GM12878 (cell line): ENCODE data around the gene CR1L.

Source experiments
- EP300 ChIP-seq, 2 experiments: fragments of 150-350 bp in 1 of 2; IDR thresholded peaks; 2 replicates each; pipeline ENCODE4 v1.6.1; 2011 to 2012; ENCODE audit warnings: low read depth in 2 of 2, low read length in 2 of 2, borderline replicate concordance in 1 of 2, improper control_type of control experiment in 1 of 2, inconsistent platforms in 1 of 2; ENCODE audit not compliant: control insufficient read depth in 1 of 2
- JUND ChIP-seq: IDR thresholded peaks from 2 replicates; pipeline ENCODE4 v1.6.1; 2012; ENCODE audit warnings: low read depth, mild to moderate bottlenecking, low read length, improper control_type of control experiment, moderate library complexity
- POLR2A ChIP-seq: IDR thresholded peaks from 2 replicates; pipeline ENCODE4 v1.6.1; 2011; ENCODE audit warnings: low read depth, mild to moderate bottlenecking, low read length
- ZNF274 ChIP-seq: IDR thresholded peaks from one replicate; pipeline ENCODE4 v1.8.0; 2011; ENCODE audit not compliant: insufficient read length, insufficient read depth
- TF ChIP-seq, protein P1 (sequence below): IDR thresholded peaks from 2 replicates; pipeline ENCODE4 v1.6.1; 2011; ENCODE audit warnings: low read depth, low read length, improper control_type of control experiment, borderline replicate concordance
- TF ChIP-seq, protein P2 (sequence below), 3 experiments: IDR thresholded peaks in 2 of 3; conservative IDR thresholded peaks in 1 of 3; 2 replicates each; pipeline ENCODE4 v1.5.1; 2011; ENCODE audit warnings: low read depth in 3 of 3, low read length in 3 of 3, mild to moderate bottlenecking in 3 of 3, control low read depth in 2 of 3, moderate library complexity in 2 of 3, inconsistent platforms in 1 of 3, mixed read lengths in 1 of 3; ENCODE audit not compliant: control insufficient read depth in 2 of 3, insufficient read depth in 1 of 3; ENCODE audit errors: extremely low read depth in 1 of 3

DNA sequence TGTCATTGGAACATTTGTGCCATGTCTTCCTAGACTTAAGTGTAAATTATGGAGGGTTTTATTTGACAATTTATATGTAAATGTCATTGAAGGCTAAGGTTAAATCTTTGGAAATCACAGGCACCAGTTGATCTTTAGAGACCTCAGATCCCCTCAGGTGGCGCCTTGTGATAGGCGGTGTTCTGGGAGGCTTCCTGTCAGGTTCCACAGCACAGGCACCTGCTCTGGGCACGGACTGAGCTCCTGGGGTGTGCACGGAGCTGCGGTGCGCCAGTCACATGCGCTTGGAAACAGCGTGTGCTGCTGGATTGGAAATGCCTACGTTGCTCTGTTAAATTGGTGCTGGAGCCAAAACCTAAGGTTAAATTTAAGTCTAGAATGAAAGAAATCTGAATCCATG is 119.0 kb downstream of the CR1L start:
- TF ChIP-seq POLR2A = no peak
- TF ChIP-seq, protein P1, sequence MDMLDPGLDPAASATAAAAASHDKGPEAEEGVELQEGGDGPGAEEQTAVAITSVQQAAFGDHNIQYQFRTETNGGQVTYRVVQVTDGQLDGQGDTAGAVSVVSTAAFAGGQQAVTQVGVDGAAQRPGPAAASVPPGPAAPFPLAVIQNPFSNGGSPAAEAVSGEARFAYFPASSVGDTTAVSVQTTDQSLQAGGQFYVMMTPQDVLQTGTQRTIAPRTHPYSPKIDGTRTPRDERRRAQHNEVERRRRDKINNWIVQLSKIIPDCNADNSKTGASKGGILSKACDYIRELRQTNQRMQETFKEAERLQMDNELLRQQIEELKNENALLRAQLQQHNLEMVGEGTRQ = no peak
- no peak for TF ChIP-seq EP300 (IDR thresholded peaks at IDR 0.05; ENCODE audit: borderline replicate concordance in 1 of 2, control insufficient read depth in 1 of 2, low read depth in 2 of 2, low read length in 2 of 2)
- TF ChIP-seq, protein P2, sequence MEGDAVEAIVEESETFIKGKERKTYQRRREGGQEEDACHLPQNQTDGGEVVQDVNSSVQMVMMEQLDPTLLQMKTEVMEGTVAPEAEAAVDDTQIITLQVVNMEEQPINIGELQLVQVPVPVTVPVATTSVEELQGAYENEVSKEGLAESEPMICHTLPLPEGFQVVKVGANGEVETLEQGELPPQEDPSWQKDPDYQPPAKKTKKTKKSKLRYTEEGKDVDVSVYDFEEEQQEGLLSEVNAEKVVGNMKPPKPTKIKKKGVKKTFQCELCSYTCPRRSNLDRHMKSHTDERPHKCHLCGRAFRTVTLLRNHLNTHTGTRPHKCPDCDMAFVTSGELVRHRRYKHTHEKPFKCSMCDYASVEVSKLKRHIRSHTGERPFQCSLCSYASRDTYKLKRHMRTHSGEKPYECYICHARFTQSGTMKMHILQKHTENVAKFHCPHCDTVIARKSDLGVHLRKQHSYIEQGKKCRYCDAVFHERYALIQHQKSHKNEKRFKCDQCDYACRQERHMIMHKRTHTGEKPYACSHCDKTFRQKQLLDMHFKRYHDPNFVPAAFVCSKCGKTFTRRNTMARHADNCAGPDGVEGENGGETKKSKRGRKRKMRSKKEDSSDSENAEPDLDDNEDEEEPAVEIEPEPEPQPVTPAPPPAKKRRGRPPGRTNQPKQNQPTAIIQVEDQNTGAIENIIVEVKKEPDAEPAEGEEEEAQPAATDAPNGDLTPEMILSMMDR (IDR thresholded peaks at IDR 0.05 in 2 of 3, conservative IDR thresholded peaks at IDR 0.05 in 1 of 3; ENCODE audit: control insufficient read depth in 2 of 3, extremely low read depth in 1 of 3, insufficient read depth in 1 of 3, low read depth in 3 of 3, low read length in 3 of 3) = no peak
- TF ChIP-seq ZNF274 = no peak
- TF ChIP-seq JUND = no peak
